Sigmoid colon (tissue), 7 donors: ENCODE results near the gene OLFM3. TPM values are rescaled to one million over a fixed set of nuclear protein-coding genes. Genes with fewer than 3 reads are reported as not detected.

Source experiments
- DNase-seq: peaks from one replicate; pipeline ENCODE4 v3.0.0-alpha.2; 2019
- H3K27ac ChIP-seq, 4 donors: fragments of 200-600 bp; sonication (generic); one replicate each; pipeline ENCODE4 v1.5.1; 2016 to 2019; ENCODE audit warnings: mild to moderate bottlenecking in 1 of 4
- H3K27me3 ChIP-seq, 3 donors: fragments of 200-600 bp; sonication (generic); one replicate each; pipeline ENCODE4 v1.5.1; 2019; ENCODE audit warnings: mild to moderate bottlenecking in 1 of 3
- H3K36me3 ChIP-seq, 4 donors: fragments of 200-600 bp; sonication (generic); one replicate each; pipeline ENCODE4 v1.5.1; 2016 to 2019
- H3K4me1 ChIP-seq, 4 donors: fragments of 200-600 bp; sonication (generic); one replicate each; pipeline ENCODE4 v1.5.1; 2017 to 2019
- H3K4me3 ChIP-seq, 4 donors: fragments of 200-600 bp; sonication (generic); one replicate each; pipeline ENCODE4 v1.5.1; 2017 to 2019; ENCODE audit warnings: mild to moderate bottlenecking in 2 of 4, moderate library complexity in 1 of 4
- H3K9me3 ChIP-seq, 4 donors: fragments of 200-600 bp in 3 of 4; sonication (generic) in 3 of 4; one replicate each; pipeline versions ENCODE4 v1.5.1 to v1.6.1; 2013 to 2019
- EP300 ChIP-seq, 4 donors: sonication (generic); formaldehyde crosslinking; IDR thresholded peaks; one replicate each; pipeline ENCODE4 v1.6.1; 2017; ENCODE audit warnings: antibody characterized with exemption in 4 of 4
- POLR2A ChIP-seq, 2 donors: fragments of 450-650 bp; IDR thresholded peaks; one replicate each; pipeline ENCODE4 v1.6.1; 2016; ENCODE audit warnings: antibody characterized with exemption in 2 of 2, mild to moderate bottlenecking in 2 of 2, moderate library complexity in 2 of 2
- POLR2AphosphoS5 ChIP-seq, 4 donors: sonication (generic); formaldehyde crosslinking; IDR thresholded peaks; one replicate each; pipeline ENCODE4 v1.6.1; 2017; ENCODE audit warnings: antibody characterized with exemption in 4 of 4
- WGBS, 2 donors: extraction: QIAGEN DNeasy Blood & Tissue Kit; methylation state at CpG; one replicate each; pipeline ENCODE4 v1.1.7; 2013; 5-methylcytosine and 5-hydroxymethylcytosine counted together
- intact Hi-C: fragments of 100-400 bp; cut with DNase I; formaldehyde crosslinking; loops from one replicate; pipeline ENCODE4 v1.15.1; 2023
- polyA plus RNA-seq, 3 donors: library from polyadenylated mRNA; stranded (reverse); fragments of 200-250 nt; gene quantifications; one replicate each; pipeline ENCODE4 v1.2.3, GENCODE V29; 2013
- total RNA-seq, 4 donors: library from RNA; depleted of rRNA; stranded (reverse); fragments of >200 nt; gene quantifications; one replicate each; pipeline ENCODE4 v1.1.0, GENCODE V29; 2016
- TF ChIP-seq, protein P1 (sequence below), 4 experiments: fragments of 450-650 bp in 3 of 4; fragments of 200-600 bp in 1 of 4; IDR thresholded peaks; one replicate each; pipeline ENCODE4 v1.5.1; 2016 to 2019; ENCODE audit warnings: antibody characterized with exemption in 4 of 4, mild to moderate bottlenecking in 3 of 4, moderate library complexity in 2 of 4
- donor health status: healthy with polysubstance abuse.
- donor health status: Bipolar disorder and iron deficiency.
- donor health status: healthy.

OLFM3 gene
- total and polyA plus RNA-seq, 7 donors = 0.44 to 2.1 (median 1.1) TPM; not detected in 2

DNA sequence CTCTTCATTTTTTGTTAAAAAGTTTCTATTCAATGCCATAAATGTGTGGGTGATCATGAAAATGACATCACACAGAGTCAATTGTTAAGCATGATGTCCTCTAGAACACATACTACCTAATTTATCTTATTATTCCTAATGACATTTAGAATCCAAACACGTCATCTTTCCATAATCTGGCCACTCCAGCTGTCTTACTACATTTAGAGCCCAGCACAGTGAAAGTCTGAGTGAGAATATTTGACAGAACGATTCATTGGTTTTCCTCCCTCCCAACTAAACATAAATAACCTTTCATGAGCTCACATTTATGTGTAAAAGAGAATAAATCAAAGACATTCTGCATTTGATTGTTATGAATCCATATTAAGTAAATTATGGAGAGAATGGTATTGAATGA lies 160.7 kb downstream of the OLFM3 start:
- no peak for TF ChIP-seq POLR2A (IDR thresholded peaks at IDR 0.05)
- TF ChIP-seq, protein P1, sequence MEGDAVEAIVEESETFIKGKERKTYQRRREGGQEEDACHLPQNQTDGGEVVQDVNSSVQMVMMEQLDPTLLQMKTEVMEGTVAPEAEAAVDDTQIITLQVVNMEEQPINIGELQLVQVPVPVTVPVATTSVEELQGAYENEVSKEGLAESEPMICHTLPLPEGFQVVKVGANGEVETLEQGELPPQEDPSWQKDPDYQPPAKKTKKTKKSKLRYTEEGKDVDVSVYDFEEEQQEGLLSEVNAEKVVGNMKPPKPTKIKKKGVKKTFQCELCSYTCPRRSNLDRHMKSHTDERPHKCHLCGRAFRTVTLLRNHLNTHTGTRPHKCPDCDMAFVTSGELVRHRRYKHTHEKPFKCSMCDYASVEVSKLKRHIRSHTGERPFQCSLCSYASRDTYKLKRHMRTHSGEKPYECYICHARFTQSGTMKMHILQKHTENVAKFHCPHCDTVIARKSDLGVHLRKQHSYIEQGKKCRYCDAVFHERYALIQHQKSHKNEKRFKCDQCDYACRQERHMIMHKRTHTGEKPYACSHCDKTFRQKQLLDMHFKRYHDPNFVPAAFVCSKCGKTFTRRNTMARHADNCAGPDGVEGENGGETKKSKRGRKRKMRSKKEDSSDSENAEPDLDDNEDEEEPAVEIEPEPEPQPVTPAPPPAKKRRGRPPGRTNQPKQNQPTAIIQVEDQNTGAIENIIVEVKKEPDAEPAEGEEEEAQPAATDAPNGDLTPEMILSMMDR (IDR thresholded peaks at IDR 0.05) = no peak
- TF ChIP-seq POLR2AphosphoS5 (IDR thresholded peaks at IDR 0.05) = no peak
- TF ChIP-seq EP300 (IDR thresholded peaks at IDR 0.05) = no peak
- Histone ChIP-seq H3K4me3 (no peak overlapping the region), H3K4me1 (no peaks in the 10 kb centered on the region), H3K27ac (no peak overlapping the region), H3K27me3 (no peaks in the 10 kb centered on the region), H3K9me3 (no peaks in the 10 kb centered on the region), H3K36me3 (no peaks in the 10 kb centered on the region)
- intact Hi-C loops = no loop called here
- WGBS, 2 donors = 39 to 48% methylated on average over 2 of the region's 2 CpGs
- no peak for DNase-seq

DNA sequence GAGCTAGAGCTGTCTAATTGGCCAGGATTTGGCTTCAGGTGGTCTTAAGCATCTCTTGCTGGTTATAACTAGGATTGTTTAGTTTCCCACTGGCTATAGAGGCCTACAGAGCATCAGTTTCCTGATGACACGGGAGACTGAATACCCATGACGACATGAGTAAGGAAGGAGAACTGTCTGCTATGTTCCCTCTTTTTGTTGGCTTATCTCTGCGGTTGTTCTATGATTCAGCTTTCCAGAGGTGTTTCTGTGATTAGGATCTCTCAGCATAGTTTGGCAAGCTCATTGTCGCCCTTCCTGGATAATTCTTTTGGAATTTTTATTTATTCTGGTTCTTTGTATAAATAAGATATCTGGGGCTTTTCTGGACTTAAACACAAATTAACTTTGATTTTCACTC lies 163.4 kb downstream of the OLFM3 start:
- H3K27me3 ChIP-seq = no peaks in the 10 kb centered on the region
- no peaks in the 10 kb centered on the region for H3K9me3 ChIP-seq
- no peak for TF ChIP-seq POLR2A (IDR thresholded peaks at IDR 0.05)
- TF ChIP-seq EP300 (IDR thresholded peaks at IDR 0.05) = no peak
- TF ChIP-seq POLR2AphosphoS5 (IDR thresholded peaks at IDR 0.05) = no peak
- TF ChIP-seq, protein P1 (IDR thresholded peaks at IDR 0.05) = no peak
- H3K27ac ChIP-seq = no peak overlapping the region
- H3K36me3 ChIP-seq = no peaks in the 10 kb centered on the region
- H3K4me1 ChIP-seq = no peaks in the 10 kb centered on the region
- DNase-seq = no peak
- 61 to 63% methylated on average over 4 of the region's 4 CpGs for WGBS, 2 donors
- intact Hi-C loops = no loop called here
- no peak overlapping the region for H3K4me3 ChIP-seq

GRCh38 chr1:101826416-101826815 lies 170.3 kb downstream of the OLFM3 start:
- Histone ChIP-seq H3K9me3 (no peaks in the 10 kb centered on the region), H3K27ac (no peak overlapping the region), H3K27me3 (no peaks in the 10 kb centered on the region), H3K4me3 (no peak overlapping the region), H3K36me3 (no peaks in the 10 kb centered on the region), H3K4me1 (no peaks in the 10 kb centered on the region)
- no peak for DNase-seq
- TF ChIP-seq EP300 (IDR thresholded peaks at IDR 0.05) (no peak), POLR2A (IDR thresholded peaks at IDR 0.05) (no peak)
- intact Hi-C loops = no loop called here

DNA sequence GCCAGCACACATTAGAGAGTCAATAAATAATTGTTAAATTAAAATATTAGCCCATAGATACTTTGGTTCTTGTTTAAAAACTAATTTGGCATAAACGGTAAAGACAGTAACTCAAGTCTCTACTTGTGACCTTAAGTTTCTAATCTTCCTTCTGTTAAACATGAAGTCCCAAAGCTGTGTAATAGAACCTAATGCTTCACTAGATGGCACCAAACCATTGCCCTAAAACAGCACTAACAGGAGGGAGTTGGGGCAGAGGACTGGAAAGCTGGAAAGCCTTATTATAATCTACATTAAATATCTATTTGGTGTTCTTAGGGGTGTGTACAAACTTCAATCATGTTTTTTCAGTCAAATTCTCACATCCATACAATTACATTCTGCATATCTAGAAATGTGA lies 176.7 kb downstream of the OLFM3 start:
- intact Hi-C loops = no loop called here
- TF ChIP-seq POLR2AphosphoS5 (IDR thresholded peaks at IDR 0.05) (no peak), POLR2A (IDR thresholded peaks at IDR 0.05) (no peak), EP300 (IDR thresholded peaks at IDR 0.05) (no peak)
- TF ChIP-seq, protein P1 (IDR thresholded peaks at IDR 0.05) = peak in 2 of 4 experiments; percentile 9 to 19
- 16 to 62% methylated on average over 1 of the region's 1 CpG for WGBS, 2 donors
- H3K27me3 ChIP-seq = no peaks in the 10 kb centered on the region
- no peaks in the 10 kb centered on the region for H3K36me3 ChIP-seq
- H3K27ac ChIP-seq = no peak overlapping the region
- DNase-seq = no peak
- H3K4me3 ChIP-seq = no peak overlapping the region
- H3K9me3 ChIP-seq = no peaks in the 10 kb centered on the region
- H3K4me1 ChIP-seq = no peaks in the 10 kb centered on the region

- H3K4me1 ChIP-seq = no peaks in the 10 kb centered on the region
- WGBS, 2 donors = 59 to 82% methylated on average over 1 of the region's 1 CpG
- no peak overlapping the region for H3K4me3 ChIP-seq
- DNase-seq = no peak
- intact Hi-C loops = no loop called here
- TF ChIP-seq, protein P1 (IDR thresholded peaks at IDR 0.05) = no peak
- no peak for TF ChIP-seq POLR2A (IDR thresholded peaks at IDR 0.05)
- H3K9me3 ChIP-seq = no peaks in the 10 kb centered on the region
- no peak overlapping the region for H3K27ac ChIP-seq
- no peaks in the 10 kb centered on the region for H3K27me3 ChIP-seq
- no peaks in the 10 kb centered on the region for H3K36me3 ChIP-seq
Measured at GRCh38 chr1:101816262-101816661, 180.5 kb downstream of the OLFM3 start.
